HG03469 (cell line): ENCODE results near the gene COL23A1.

Source experiments
- ATAC-seq: cut with Tn5 transposase; IDR thresholded peaks from one replicate; pipeline ENCODE4 v1.9.1; 2021; ENCODE audit warnings: mild to moderate bottlenecking, moderate library complexity, moderate number of reproducible peaks; ENCODE audit not compliant: unreplicated experiment

Gene COL23A1

DNA sequence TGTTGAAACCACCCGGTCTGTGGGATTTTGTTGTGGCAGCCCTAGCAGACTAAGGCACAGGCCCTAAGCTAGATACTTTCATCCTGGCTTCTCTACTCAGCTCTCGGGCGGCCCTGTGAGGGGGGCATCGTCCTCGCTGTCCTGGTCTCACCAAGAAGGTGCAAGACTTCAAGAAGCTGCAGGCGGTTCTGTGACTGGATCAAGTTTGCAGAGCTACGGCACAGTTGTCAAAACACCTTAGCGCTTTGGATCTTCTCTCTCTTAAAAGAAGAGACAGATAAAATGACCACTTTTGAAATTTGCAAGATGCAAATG, 238.2 kb downstream of the COL23A1 start:
- no peak for ATAC-seq

GRCh38 chr5:178351221-178352034, 238.8 kb downstream of the COL23A1 start:
- no peak for ATAC-seq

DNA sequence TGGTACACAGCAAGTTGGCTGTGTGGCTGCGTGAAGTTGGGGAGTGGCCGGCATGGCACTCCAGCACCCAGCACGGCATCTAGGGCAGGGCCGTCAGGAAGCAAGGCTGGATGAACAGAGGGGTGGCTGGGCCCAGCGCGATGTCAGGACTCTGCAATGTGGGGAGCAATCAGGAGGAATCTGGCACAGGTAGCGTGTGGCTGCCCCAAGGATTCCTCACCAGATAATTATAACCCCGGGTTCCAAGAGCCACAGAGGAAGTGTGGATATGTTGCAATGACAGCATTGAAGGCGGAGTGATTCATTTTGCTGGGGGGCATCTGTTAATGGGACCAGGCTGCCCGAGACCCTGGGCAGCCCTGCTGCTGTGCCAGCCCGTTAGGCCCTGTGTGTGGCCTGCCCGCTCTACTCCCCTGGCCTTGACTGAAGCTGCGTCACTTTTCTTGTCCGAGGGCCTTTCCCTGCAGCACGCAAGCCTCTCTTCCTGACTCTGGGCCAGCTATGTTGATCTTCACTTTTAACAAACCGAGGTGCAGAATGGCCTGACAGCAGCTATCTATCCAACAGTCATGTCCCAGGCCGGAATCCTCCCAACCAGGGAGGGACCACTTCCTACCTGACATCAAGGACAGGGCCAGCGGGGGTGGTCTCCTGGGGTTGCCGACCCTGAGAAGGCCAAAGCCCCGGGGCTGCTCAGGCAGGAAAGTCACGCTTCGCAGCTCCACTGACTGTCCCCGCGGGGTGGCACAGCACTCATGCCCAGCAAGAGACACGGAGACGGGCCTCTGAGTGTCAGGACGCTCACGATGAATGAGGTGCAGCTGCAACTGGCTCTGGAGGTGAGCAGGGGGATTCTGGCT, 239.6 kb downstream of the COL23A1 start:
- ATAC-seq, result no peak

DNA sequence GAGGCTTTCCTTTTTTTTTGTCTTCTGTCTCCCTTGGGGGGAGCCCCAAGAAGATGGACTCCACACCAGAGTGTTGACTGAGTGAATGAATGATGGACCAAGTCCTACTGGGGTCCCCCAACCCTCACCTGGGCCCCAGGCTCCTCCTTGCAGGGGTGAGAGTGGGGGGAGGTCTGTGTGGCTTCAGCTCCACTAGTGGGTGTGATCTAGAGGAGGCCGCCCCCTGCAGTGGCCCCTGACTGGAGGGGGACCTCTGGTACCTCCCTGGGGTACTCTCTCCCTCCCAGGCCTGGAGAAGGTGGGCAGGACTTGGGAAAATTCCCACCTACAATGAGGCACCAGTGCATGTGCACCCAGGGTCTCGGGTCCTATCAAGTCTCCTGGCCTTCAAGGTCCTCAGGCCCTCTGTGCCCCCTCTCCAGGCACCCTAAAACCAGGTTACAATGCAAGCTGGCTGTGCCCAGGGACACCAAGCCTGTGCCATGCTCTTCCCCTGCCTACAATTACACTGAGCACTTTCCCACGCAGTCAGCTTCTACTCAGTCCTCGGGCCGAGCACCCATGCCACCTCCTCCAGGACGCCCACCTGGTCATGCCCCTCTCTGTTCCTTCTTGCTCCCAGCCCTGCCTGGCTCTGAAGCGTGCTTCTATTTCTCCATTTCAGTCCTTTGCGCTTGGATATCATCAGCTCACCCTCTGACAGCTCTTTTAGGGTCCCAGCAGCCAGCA, 240.4 kb downstream of the COL23A1 start:
- ATAC-seq, result no peak

GRCh38 chr5:178349075-178349511, 241.1 kb downstream of the COL23A1 start:
- no peak for ATAC-seq

DNA sequence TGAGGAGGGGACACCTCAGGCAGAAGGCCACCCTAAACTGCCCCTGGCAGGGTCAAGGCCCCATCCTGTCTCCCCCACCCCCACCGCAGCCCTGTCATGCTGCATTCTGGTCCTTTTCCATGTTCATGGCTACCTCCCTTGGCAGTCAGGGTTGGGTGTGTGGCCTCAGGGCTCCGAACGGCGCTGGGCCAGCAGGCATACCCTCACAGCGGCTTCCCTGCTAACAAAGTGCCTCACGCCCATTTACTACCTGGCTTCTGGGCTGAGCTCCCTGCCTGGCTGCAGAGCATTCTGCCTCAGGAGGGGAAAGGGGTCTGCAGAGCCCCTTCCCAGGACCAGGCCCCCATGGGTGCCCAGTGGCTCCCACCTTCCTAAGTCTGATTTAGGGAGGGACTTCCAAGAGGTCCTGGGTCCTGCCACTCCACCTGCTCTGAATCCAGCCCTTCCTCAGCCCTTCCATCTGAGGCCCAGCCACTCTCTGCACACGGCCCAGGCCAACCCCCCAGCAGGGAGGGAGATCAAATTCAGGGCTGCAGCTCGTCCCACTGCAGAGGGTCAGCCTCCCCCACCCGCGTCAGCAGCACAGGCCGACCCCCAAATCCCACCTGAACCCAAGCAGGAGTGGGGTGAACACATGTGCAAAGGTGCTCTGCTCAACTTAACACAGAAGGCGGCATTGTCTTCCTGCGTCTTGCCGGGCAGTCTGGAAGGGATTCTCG, 241.7 kb downstream of the COL23A1 start:
- no peak for ATAC-seq

DNA sequence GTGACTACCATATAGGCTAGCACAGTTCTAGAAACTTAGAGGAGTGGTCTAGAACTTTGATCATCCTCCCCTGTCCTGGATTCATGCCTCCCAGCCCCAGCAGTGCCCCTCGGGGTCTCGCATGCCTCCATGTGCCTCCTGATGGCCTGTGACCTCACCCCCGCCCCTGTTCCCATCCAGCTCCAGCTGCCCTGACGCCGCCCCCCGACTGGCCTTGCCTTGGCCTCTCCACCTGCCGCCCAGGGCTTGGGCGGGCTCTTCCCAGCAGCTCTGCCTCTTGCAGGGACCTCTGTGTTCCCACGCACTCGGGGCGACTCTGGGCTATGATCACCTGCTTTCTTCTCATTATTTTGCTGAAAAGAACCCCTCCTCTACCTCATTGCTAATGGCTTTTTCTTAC, 242.2 kb downstream of the COL23A1 start:
- ATAC-seq, result no peak

DNA sequence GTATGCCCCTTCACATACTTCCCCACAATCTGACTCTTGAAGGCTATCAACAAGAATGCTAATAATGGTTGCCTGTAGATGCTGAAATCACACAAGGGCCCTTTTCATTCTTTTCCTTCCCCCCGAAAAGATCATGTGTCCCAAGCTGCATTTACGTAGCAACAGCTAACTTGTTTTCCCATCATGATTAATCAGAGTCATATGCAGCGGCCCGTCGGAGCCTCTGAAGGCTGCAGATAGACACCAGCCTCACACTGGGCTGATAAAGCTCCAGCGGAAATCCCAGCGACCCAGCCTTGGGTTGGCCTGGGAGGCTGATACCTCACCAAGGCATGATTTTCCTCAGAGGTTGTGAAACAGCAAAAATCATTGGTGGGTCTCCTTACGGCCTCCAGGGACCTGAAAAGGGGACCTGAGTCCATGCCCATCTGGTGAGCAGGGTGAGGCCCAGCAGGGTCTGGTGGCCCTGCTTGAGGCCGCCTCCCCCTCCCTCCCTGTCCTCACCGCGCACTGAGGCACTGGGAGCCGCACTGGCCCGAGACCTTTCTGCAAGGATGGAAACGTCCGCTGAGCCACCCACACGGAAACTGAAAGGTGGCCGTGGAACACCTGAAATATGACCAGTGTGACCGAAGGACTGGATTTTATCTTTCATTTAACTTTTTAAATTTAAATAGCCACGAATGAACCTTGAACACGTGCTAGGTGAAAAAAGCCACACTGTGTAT, 243.4 kb downstream of the COL23A1 start:
- no peak for ATAC-seq

GRCh38 chr5:178343306-178343705, 246.9 kb downstream of the COL23A1 start:
- no peak for ATAC-seq

DNA sequence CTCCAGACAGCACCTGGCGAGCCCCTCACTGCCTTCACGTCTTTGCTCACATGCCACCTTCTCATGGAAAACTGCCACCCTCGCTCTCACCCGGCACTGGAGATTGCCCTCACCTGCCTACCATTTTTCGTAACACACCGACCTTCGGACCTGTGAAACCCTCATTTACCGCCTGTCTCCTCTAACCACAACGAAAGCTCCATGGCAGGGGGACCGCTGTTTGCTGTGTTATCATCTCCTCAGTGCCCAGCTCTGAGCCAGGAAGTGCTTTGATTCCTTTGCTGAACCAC, 248.4 kb downstream of the COL23A1 start:
- no peak for ATAC-seq

DNA sequence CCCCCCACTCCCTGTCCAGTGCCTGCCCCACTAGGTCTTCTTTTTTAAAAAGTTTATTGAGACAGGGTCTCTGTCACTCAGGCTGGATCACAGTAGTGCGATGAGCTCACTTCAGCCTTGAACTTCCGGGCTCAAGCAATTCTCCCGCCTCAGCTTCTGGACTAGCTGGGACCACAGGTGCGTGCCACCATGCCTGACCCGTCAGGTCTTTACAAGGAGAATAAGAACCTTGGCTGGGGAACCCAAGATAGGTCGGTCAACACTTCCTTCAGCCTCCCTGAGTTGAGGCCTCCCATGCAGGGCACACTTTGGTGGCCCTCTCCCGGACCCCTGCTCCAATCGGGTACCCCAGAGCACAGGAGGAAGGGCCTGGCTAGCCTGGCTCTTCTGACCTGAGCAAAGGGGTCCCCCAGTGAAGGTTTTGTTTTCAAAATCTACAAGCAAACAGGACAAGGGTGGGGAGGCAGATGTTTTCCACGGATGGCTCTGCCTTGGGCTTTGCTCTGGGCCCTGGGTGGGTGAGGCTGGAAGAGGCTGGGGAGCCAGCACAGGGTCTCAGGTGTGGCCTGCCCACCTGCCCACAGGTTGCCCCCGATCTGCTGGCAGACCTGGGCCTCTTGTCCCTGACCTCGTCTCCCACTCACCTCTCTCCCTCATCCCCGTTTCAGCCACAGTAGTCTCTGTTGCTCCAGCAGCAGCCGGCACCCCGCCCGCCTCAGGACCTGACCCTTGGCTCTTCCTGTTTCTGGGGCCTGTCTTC, 248.9 kb downstream of the COL23A1 start:
- no peak for ATAC-seq

GRCh38 chr5:178340637-178341036, 249.6 kb downstream of the COL23A1 start:
- ATAC-seq, result no peak

GRCh38 chr5:178340187-178340586, 250.0 kb downstream of the COL23A1 start:
- ATAC-seq, result no peak

DNA sequence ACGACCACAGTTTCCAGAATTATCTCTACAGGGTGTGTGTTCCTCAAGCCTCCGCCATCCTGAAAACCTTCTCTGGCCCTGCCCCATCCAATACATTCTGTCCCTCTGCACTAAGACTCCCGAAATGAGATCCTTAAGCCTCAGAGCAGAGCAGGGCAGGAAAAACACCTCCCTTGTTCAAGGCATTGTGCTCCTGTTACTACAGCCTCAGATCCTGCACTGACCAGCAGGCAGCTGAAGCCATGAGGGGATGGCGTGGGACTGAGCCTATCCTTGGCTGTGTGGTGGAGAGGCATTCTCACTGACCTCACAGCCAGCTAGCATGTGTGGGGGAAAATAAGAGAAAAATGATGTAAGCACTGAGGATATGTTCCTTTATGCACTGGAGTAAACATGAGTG, 250.9 kb downstream of the COL23A1 start:
- ATAC-seq, result no peak

DNA sequence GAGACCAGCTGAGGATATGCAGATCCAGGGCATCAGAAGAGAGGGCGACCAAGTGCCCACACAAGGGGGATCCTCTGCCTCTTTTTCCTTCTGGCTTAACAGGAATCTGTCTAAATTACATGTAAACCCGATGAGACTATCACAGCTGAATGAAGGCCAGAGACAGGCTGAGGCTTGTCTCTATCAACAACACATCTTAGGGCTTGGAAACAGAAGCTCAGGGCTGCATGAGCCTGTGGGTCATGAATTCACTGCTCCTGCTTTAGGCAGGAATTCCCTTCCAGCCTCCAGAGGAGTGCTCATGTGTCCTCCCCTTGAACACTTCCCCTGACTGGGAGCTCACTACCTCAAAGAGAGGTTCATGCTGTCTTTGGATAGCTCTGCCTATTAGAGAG, 251.4 kb downstream of the COL23A1 start:
- ATAC-seq, result no peak

GRCh38 chr5:178338126-178338749, 252.0 kb downstream of the COL23A1 start:
- no peak for ATAC-seq

GRCh38 chr5:178337334-178337741, 252.9 kb downstream of the COL23A1 start:
- no peak for ATAC-seq

- ATAC-seq, result no peak
Observed at GRCh38 chr5:178336889-178337288, 253.3 kb downstream of the COL23A1 start.
